Natural killer cell (primary cell): ENCODE results near the gene UBR7. TPM values are rescaled to one million over a fixed set of nuclear protein-coding genes. Genes with fewer than 3 reads are reported as not detected.

Experiments used
- ATAC-seq, 3 donors: fragments of 150-1000 bp in 2 of 3; fragments of 200-7000 bp in 1 of 3; cut with Tn5 transposase; 1 replicate in 1 of 3; 2 replicates in 2 of 3; pipeline ENCODE4 v1.10.0; 2021; ENCODE audit warnings: mild to moderate bottlenecking in 2 of 3, moderate library complexity in 2 of 3
- DNase-seq, 2 donors: peaks; one replicate each; pipeline versions ENCODE4 v3.0.0 to v3.0.0-alpha.2; 2013 to 2021; ENCODE audit warnings: mixed read lengths in 1 of 2
- H3K27ac ChIP-seq: one replicate; pipeline ENCODE4 v1.5.1; 2013; ENCODE audit warnings: mild to moderate bottlenecking, low read length
- H3K27me3 ChIP-seq: one replicate; pipeline ENCODE4 v1.6.1; 2013; ENCODE audit warnings: low read length; ENCODE audit not compliant: control insufficient read depth, insufficient read depth
- H3K36me3 ChIP-seq: one replicate; pipeline ENCODE4 v1.6.1; 2013; ENCODE audit warnings: low read length; ENCODE audit not compliant: control insufficient read depth, insufficient read depth
- H3K4me1 ChIP-seq: one replicate; pipeline ENCODE4 v1.6.1; 2013; ENCODE audit warnings: low read length; ENCODE audit not compliant: control insufficient read depth, insufficient read depth
- H3K4me3 ChIP-seq: one replicate; pipeline ENCODE4 v1.5.1; 2013; ENCODE audit warnings: low read length
- H3K9me3 ChIP-seq: one replicate; pipeline ENCODE4 v1.6.1; 2013; ENCODE audit warnings: low read length; ENCODE audit not compliant: control insufficient read depth, insufficient read depth
- H3K27ac Mint-ChIP-seq, 2 donors: one replicate each; pipeline ENCODE4 v1.8.0; 2022; ENCODE audit warnings: mild to moderate bottlenecking in 2 of 2, mixed read lengths in 2 of 2, moderate library complexity in 1 of 2
- H3K27me3 Mint-ChIP-seq, 2 donors: one replicate each; pipeline ENCODE4 v1.8.0; 2022; ENCODE audit warnings: low read depth in 2 of 2, mixed read lengths in 2 of 2
- H3K36me3 Mint-ChIP-seq: one replicate; pipeline ENCODE4 v1.8.0; 2022; ENCODE audit warnings: mixed read lengths
- H3K4me1 Mint-ChIP-seq, 2 donors: one replicate each; pipeline ENCODE4 v1.8.0; 2022; ENCODE audit warnings: mixed read lengths in 2 of 2
- H3K4me3 Mint-ChIP-seq: one replicate; pipeline ENCODE4 v1.8.0; 2022; ENCODE audit warnings: mild to moderate bottlenecking, moderate library complexity, mixed read lengths
- H3K9me3 Mint-ChIP-seq, 2 donors: one replicate each; pipeline ENCODE4 v1.8.0; 2022; ENCODE audit warnings: mixed read lengths in 2 of 2
- CTCF ChIP-seq: fragments of 200-600 bp; IDR thresholded peaks from one replicate; pipeline ENCODE4 v1.8.0; 2022; ENCODE audit warnings: antibody characterized with exemption
- WGBS: methylation state at CpG from one replicate; pipeline ENCODE4 v1.1.7; 2013; ENCODE audit warnings: missing lambda C conversion rate; ENCODE audit not compliant: insufficient coverage; 5-methylcytosine and 5-hydroxymethylcytosine counted together
- intact Hi-C: fragments of 100-400 bp; cut with micrococcal nuclease; formaldehyde crosslinking; loops from one replicate; pipeline ENCODE4 v1.14.2; 2022
- total RNA-seq, 4 donors: library from RNA; stranded (reverse); fragments of 120-200 nt in 1 of 4; gene quantifications; one replicate each; pipeline versions ENCODE4 v1.2.3 to v1.2.4, GENCODE V29; 2013 to 2022

The UBR7 gene
- total RNA-seq, 3 donors from 2014 or later (not counting 1 experiment from before 2014, with no cell fraction given): 17.0 to 23.4 (median 18.6) TPM

- Mint-ChIP-seq H3K4me1 (peaks cover 20 to 37% of the 10 kb centered on the region in 2 donors), H3K36me3 (no peaks in the 10 kb centered on the region), H3K4me3 (no peak overlapping the region), H3K27me3 (no peaks in the 10 kb centered on the region), H3K9me3 (no peaks in the 10 kb centered on the region), H3K27ac (no peak overlapping the region)
- no peaks in the 10 kb centered on the region for H3K4me1 ChIP-seq
- intact Hi-C loops: no loop called here
- no peak overlapping the region for H3K4me3 ChIP-seq
- H3K36me3 ChIP-seq: peaks cover 2% of the 10 kb centered on the region
- no peak for ATAC-seq
- no peaks in the 10 kb centered on the region for H3K27me3 ChIP-seq
- WGBS: 92% methylated on average over 10 of the region's 10 CpGs
- no peak overlapping the region for H3K27ac ChIP-seq
- no peaks in the 10 kb centered on the region for H3K9me3 ChIP-seq
- no peak for TF ChIP-seq CTCF
- DNase-seq: no peak
These were observed 62.4 kb downstream of the UBR7 start for GRCh38 chr14:93269341-93270068.

- peaks cover 15 to 36% of the 10 kb centered on the region in 2 donors for H3K4me1 Mint-ChIP-seq
- TF ChIP-seq CTCF: no peak
- H3K9me3 ChIP-seq: no peaks in the 10 kb centered on the region
- H3K36me3 Mint-ChIP-seq: no peaks in the 10 kb centered on the region
- H3K9me3 Mint-ChIP-seq: no peaks in the 10 kb centered on the region
- no peak overlapping the region for H3K4me3 ChIP-seq
- H3K27me3 ChIP-seq: no peaks in the 10 kb centered on the region
- peaks cover 2% of the 10 kb centered on the region for H3K36me3 ChIP-seq
- no peaks in the 10 kb centered on the region for H3K4me1 ChIP-seq
- ATAC-seq (no peak), DNase-seq (no peak)
- WGBS: 79% methylated on average over 6 of the region's 6 CpGs
- H3K27ac Mint-ChIP-seq: peak overlapping the region in 1 of 2 donors; percentile 16
- no peaks in the 10 kb centered on the region for H3K27me3 Mint-ChIP-seq
- intact Hi-C loops: no loop called here
- no peak overlapping the region for H3K27ac ChIP-seq
- H3K4me3 Mint-ChIP-seq: no peak overlapping the region
These were observed 64.1 kb downstream of the UBR7 start for GRCh38 chr14:93271111-93271510.

- H3K27me3 Mint-ChIP-seq: no peaks in the 10 kb centered on the region
- no peak for DNase-seq
- Histone ChIP-seq H3K4me3 (no peak overlapping the region), H3K36me3 (peaks cover 2% of the 10 kb centered on the region), H3K27me3 (no peaks in the 10 kb centered on the region), H3K4me1 (no peaks in the 10 kb centered on the region), H3K9me3 (no peaks in the 10 kb centered on the region), H3K27ac (no peak overlapping the region)
- H3K4me3 Mint-ChIP-seq: no peak overlapping the region
- no peak for ATAC-seq
- WGBS: 98% methylated on average over 3 of the region's 3 CpGs
- intact Hi-C loops: no loop called here
- no peak overlapping the region for H3K27ac Mint-ChIP-seq
- no peak for TF ChIP-seq CTCF
- no peaks in the 10 kb centered on the region for H3K36me3 Mint-ChIP-seq
- no peaks in the 10 kb centered on the region for H3K9me3 Mint-ChIP-seq
- peaks cover 0 to 21% of the 10 kb centered on the region in 2 donors for H3K4me1 Mint-ChIP-seq
These were observed 67.2 kb downstream of the UBR7 start for GRCh38 chr14:93274055-93274806.
